GM18951 (cell line): ENCODE results near the gene GSTP1.
"Not testable (repeated sequence)": the region's sequence is repeated elsewhere in the genome, so short reads cannot be mapped to it uniquely, and the experiment has no call there.

Experiments
- POLR2A ChIP-seq: IDR thresholded peaks from 4 replicates; pipeline ENCODE4 v1.6.1; 2011; ENCODE audit warnings: mild to moderate bottlenecking; ENCODE audit not compliant: insufficient read length, insufficient read depth; ENCODE audit errors: extremely low read depth
- in situ Hi-C: fragments of 300-500 bp; cut with MboI; formaldehyde crosslinking; loops from one replicate; pipeline ENCODE4 v1.12.0; 2022; ENCODE audit warnings: low sequenced_read_pairs, mixed read lengths, inconsistent platforms; ENCODE audit not compliant: unreplicated experiment

The GSTP1 gene

GRCh38 chr11:67576735-67577475, 6.7 kb upstream of the GSTP1 start:
- in situ Hi-C loops, result no loop called here
- TF ChIP-seq POLR2A, result no peak

- in situ Hi-C loops, result no loop called here
- no peak for TF ChIP-seq POLR2A
These were observed 5.7 kb upstream of the GSTP1 start for GRCh38 chr11:67577951-67578350.

- TF ChIP-seq POLR2A, result no peak
- in situ Hi-C loops, result no loop called here
These were observed 2.1 kb upstream of the GSTP1 start for GRCh38 chr11:67581469-67581868.

- in situ Hi-C loops, result no loop called here
- no peak for TF ChIP-seq POLR2A
These were observed 1.6 kb upstream of the GSTP1 start for GRCh38 chr11:67582011-67582410.

- in situ Hi-C loops, result no loop called here
- peak; percentile 10 for TF ChIP-seq POLR2A
These were observed 731 bp downstream of the GSTP1 start for GRCh38 chr11:67584205-67584880.

- in situ Hi-C loops, result no loop called here
- peak; percentile 10 for TF ChIP-seq POLR2A
These were observed 1.6 kb downstream of the GSTP1 start for GRCh38 chr11:67584881-67585873.

GRCh38 chr11:67585911-67586310, 2.3 kb downstream of the GSTP1 start:
- no peak for TF ChIP-seq POLR2A
- in situ Hi-C loops, result no loop called here

GRCh38 chr11:67586568-67587250, 3.1 kb downstream of the GSTP1 start:
- TF ChIP-seq POLR2A, result no peak
- in situ Hi-C loops, result no loop called here

- in situ Hi-C loops, result no loop called here
- TF ChIP-seq POLR2A, result no peak
These were observed 4.5 kb downstream of the GSTP1 start for GRCh38 chr11:67588136-67588503.

GRCh38 chr11:67588899-67589415, 5.3 kb downstream of the GSTP1 start:
- in situ Hi-C loops, result not testable (repeated sequence)

- in situ Hi-C loops, result no loop called here
- TF ChIP-seq POLR2A, result no peak
These were observed 9.4 kb downstream of the GSTP1 start for GRCh38 chr11:67592880-67593564.

GRCh38 chr11:67593565-67593905, 9.9 kb downstream of the GSTP1 start:
- in situ Hi-C loops, result no loop called here
- no peak for TF ChIP-seq POLR2A
